ENCODE measurements around the gene CUTA. TPM values are rescaled to one million over a fixed set of nuclear protein-coding genes. Genes with fewer than 3 reads are reported as not detected.

Gene CUTA
- total RNA-seq, 2 experiments from 2014 or later: 190 to 198 TPM

- Mint-ChIP-seq H3K36me3 (peaks cover 28% of the 10 kb centered on the region), H3K4me3 (peak overlapping the region; percentile 94), H3K4me1 (ENCODE audit: low read depth) (peaks cover 53% of the 10 kb centered on the region), H3K9me3 (no peaks in the 10 kb centered on the region), H3K27ac (peak overlapping the region; percentile 99), H3K27me3 (no peaks in the 10 kb centered on the region)
- POLR2A ChIA-PET: interaction anchor here (0.6 to 1.8 kb wide), 5 partner anchors 10 to 447 kb away, joined by 3 to 6 read pairs (median 3); partner anchors contain the start of genes KIFC1, ZBTB22 and ZBTB9
- intact Hi-C loops (cut with micrococcal nuclease): loop anchor here (1.0 to 10.0 kb wide), 12 partner anchors 8 to 1224 kb away; partner anchors contain the start of genes BRD2, GPSM3, KIFC1 and PBX2
- DNase-seq: peak; percentile 86
- CTCF ChIA-PET: interaction anchor here (0.9 to 1.7 kb wide), 8 partner anchors 10 to 169 kb away, joined by 3 to 9 read pairs (median 4); no protein-coding TSS in a partner anchor
Observed at GRCh38 chr6:33418690-33419291, 884 bp upstream of the CUTA start.

- H3K9me3 Mint-ChIP-seq: no peaks in the 10 kb centered on the region
- no peaks in the 10 kb centered on the region for H3K27me3 Mint-ChIP-seq
- peak; percentile 57 for DNase-seq
- CTCF ChIA-PET: interaction anchor here (1.5 kb wide), 1 partner anchor 8 kb away, joined by 8 read pairs; no protein-coding TSS in a partner anchor
- POLR2A ChIA-PET: interaction anchor here (1.0 to 3.5 kb wide), 8 partner anchors 9 to 204 kb away, joined by 3 to 24 read pairs (median 4); partner anchors contain the start of genes B3GALT4, ITPR3, KIFC1 and ZBTB22
- H3K27ac Mint-ChIP-seq: peak overlapping the region; percentile 99
- intact Hi-C loops (cut with micrococcal nuclease): loop anchor here (5.0 to 10.0 kb wide), 4 partner anchors 277 to 1223 kb away; partner anchors contain the start of genes BRD2, GPSM3, PBX2 and PSMB8
- peak overlapping the region; percentile 94 for H3K4me3 Mint-ChIP-seq
- H3K4me1 Mint-ChIP-seq (ENCODE audit: low read depth): peaks cover 63% of the 10 kb centered on the region
- H3K36me3 Mint-ChIP-seq: peaks cover 33% of the 10 kb centered on the region
Observed at GRCh38 chr6:33417128-33417902, 592 bp downstream of the CUTA start.

GRCh38 chr6:33416386-33417127, 1.4 kb downstream of the CUTA start:
- H3K27ac Mint-ChIP-seq: peak overlapping the region; percentile 99

GRCh38 chr6:33415831-33416230, 2.1 kb downstream of the CUTA start:
- CTCF ChIA-PET: interaction anchor here (0.7 to 1.2 kb wide), 3 partner anchors 10 to 25 kb away, joined by 3 to 6 read pairs (median 4); no protein-coding TSS in a partner anchor
- POLR2A ChIA-PET: interaction anchor here (1.6 to 3.5 kb wide), 2 partner anchors 10 to 98 kb away, joined by 4 to 24 read pairs; partner anchors contain the start of gene ZBTB22
- Mint-ChIP-seq H3K27me3 (no peaks in the 10 kb centered on the region), H3K9me3 (no peaks in the 10 kb centered on the region), H3K27ac (peak overlapping the region; percentile 99), H3K4me1 (ENCODE audit: low read depth) (peaks cover 65% of the 10 kb centered on the region), H3K4me3 (peak overlapping the region; percentile 60), H3K36me3 (peaks cover 34% of the 10 kb centered on the region)
- intact Hi-C loops (cut with micrococcal nuclease): loop anchor here (5.0 to 10.0 kb wide), 4 partner anchors 279 to 1221 kb away; partner anchors contain the start of genes BRD2, GPSM3, PBX2 and PSMB8
- no peak for DNase-seq

More at GRCh38 chr6:33416386-33417127, 1.4 kb downstream of the CUTA start:
- POLR2A ChIA-PET: interaction anchor here (1.0 to 3.5 kb wide), 7 partner anchors 9 to 205 kb away, joined by 3 to 24 read pairs (median 4); partner anchors contain the start of genes B3GALT4, ITPR3, KIFC1 and ZBTB22
- no peaks in the 10 kb centered on the region for H3K9me3 Mint-ChIP-seq
- H3K36me3 Mint-ChIP-seq: peaks cover 34% of the 10 kb centered on the region
- peak; percentile 77 for DNase-seq
- peaks cover 66% of the 10 kb centered on the region for H3K4me1 Mint-ChIP-seq (ENCODE audit: low read depth)
- no peaks in the 10 kb centered on the region for H3K27me3 Mint-ChIP-seq
- CTCF ChIA-PET: interaction anchor here (1.0 to 1.5 kb wide), 2 partner anchors 9 to 13 kb away, joined by 4 to 8 read pairs; no protein-coding TSS in a partner anchor
- H3K4me3 Mint-ChIP-seq: peak overlapping the region; percentile 94
- intact Hi-C loops (cut with micrococcal nuclease): loop anchor here (5.0 to 10.0 kb wide), 4 partner anchors 278 to 1222 kb away; partner anchors contain the start of genes BRD2, GPSM3, PBX2 and PSMB8

GRCh38 chr6:33414592-33415271, 3.2 kb downstream of the CUTA start:
- CTCF ChIA-PET: interaction anchor here (1.2 to 2.0 kb wide), 3 partner anchors 11 to 24 kb away, joined by 5 to 6 read pairs (median 6); no protein-coding TSS in a partner anchor
- peaks cover 34% of the 10 kb centered on the region for H3K36me3 Mint-ChIP-seq
- POLR2A ChIA-PET: interaction anchor here (0.6 to 3.5 kb wide), 3 partner anchors 11 to 197 kb away, joined by 3 to 24 read pairs (median 3); partner anchors contain the start of gene ZBTB22
- no peaks in the 10 kb centered on the region for H3K9me3 Mint-ChIP-seq
- H3K4me3 Mint-ChIP-seq: no peak overlapping the region
- peak overlapping the region; percentile 99 for H3K27ac Mint-ChIP-seq
- intact Hi-C loops (cut with micrococcal nuclease): loop anchor here (5.0 to 10.0 kb wide), 5 partner anchors 280 to 1220 kb away; partner anchors contain the start of genes BRD2, GPSM3, HMGA1 and PBX2
- DNase-seq: no peak
- no peaks in the 10 kb centered on the region for H3K27me3 Mint-ChIP-seq
- H3K4me1 Mint-ChIP-seq (ENCODE audit: low read depth): peaks cover 67% of the 10 kb centered on the region

GRCh38 chr6:33413241-33414120, 4.4 kb downstream of the CUTA start:
- intact Hi-C loops (cut with micrococcal nuclease): loop anchor here (5.0 to 10.0 kb wide), 3 partner anchors 281 to 1219 kb away; partner anchors contain the start of genes GPSM3, HMGA1 and PBX2
- ChIA-PET POLR2A (interaction anchor here (1.0 kb wide), 1 partner anchor 96 kb away, joined by 3 read pairs; the partner anchor contains the start of gene ZBTB22), CTCF (interaction anchor here (1.3 to 2.0 kb wide), 2 partner anchors 12 to 23 kb away, joined by 5 to 6 read pairs; no protein-coding TSS in a partner anchor)
- DNase-seq: no peak
- H3K27ac Mint-ChIP-seq: peak overlapping the region; percentile 52
- peaks cover 59% of the 10 kb centered on the region for H3K4me1 Mint-ChIP-seq (ENCODE audit: low read depth)
- H3K36me3 Mint-ChIP-seq: peaks cover 37% of the 10 kb centered on the region
- no peak overlapping the region for H3K4me3 Mint-ChIP-seq
- H3K9me3 Mint-ChIP-seq: no peaks in the 10 kb centered on the region
- no peaks in the 10 kb centered on the region for H3K27me3 Mint-ChIP-seq

GRCh38 chr6:33412140-33413009, 5.5 kb downstream of the CUTA start:
- Mint-ChIP-seq H3K4me3 (peak overlapping the region; percentile 74), H3K9me3 (no peaks in the 10 kb centered on the region), H3K4me1 (ENCODE audit: low read depth) (peaks cover 55% of the 10 kb centered on the region), H3K27me3 (no peaks in the 10 kb centered on the region), H3K27ac (peak overlapping the region; percentile 52), H3K36me3 (peaks cover 44% of the 10 kb centered on the region)
- ChIA-PET CTCF (interaction anchor here (0.8 to 2.0 kb wide), 2 partner anchors 12 to 13 kb away, joined by 3 to 6 read pairs; no protein-coding TSS in a partner anchor), POLR2A (interaction anchor here (0.5 kb wide), 1 partner anchor 87 kb away, joined by 3 read pairs; no protein-coding TSS in a partner anchor)
- intact Hi-C loops (cut with micrococcal nuclease): loop anchor here (5.0 to 10.0 kb wide), 3 partner anchors 282 to 1218 kb away; partner anchors contain the start of genes GPSM3, HMGA1 and PBX2
- no peak for DNase-seq

GRCh38 chr6:33411632-33412005, 6.3 kb downstream of the CUTA start:
- no peaks in the 10 kb centered on the region for H3K9me3 Mint-ChIP-seq
- CTCF ChIA-PET: interaction anchor here (0.8 kb wide), 1 partner anchor 13 kb away, joined by 3 read pairs; no protein-coding TSS in a partner anchor
- peaks cover 52% of the 10 kb centered on the region for H3K4me1 Mint-ChIP-seq (ENCODE audit: low read depth)
- intact Hi-C loops (cut with micrococcal nuclease): loop anchor here (5.0 to 10.0 kb wide), 3 partner anchors 283 to 1217 kb away; partner anchors contain the start of genes GPSM3, HMGA1 and PBX2
- no peak for DNase-seq
- POLR2A ChIA-PET: interaction anchor here (1.0 kb wide), 1 partner anchor 112 kb away, joined by 4 read pairs; no protein-coding TSS in a partner anchor
- peak overlapping the region; percentile 86 for H3K27ac Mint-ChIP-seq
- H3K4me3 Mint-ChIP-seq: peak overlapping the region; percentile 74
- peaks cover 41% of the 10 kb centered on the region for H3K36me3 Mint-ChIP-seq
- H3K27me3 Mint-ChIP-seq: no peaks in the 10 kb centered on the region

Measured in activated CD4-positive, alpha-beta memory T cell treated with anti-CD3 and anti-CD28 coated beads for 36 hours (primary cell).